ENCODE measurements around the gene TRDN.

TRDN gene

GRCh38 chr6:123168892-123169773 lies 467.6 kb downstream of the TRDN start:
- DNase-seq (ENCODE audit: low spot score): no peak

- no peak for DNase-seq (ENCODE audit: low spot score)
Observed at GRCh38 chr6:123168466-123168865, 468.3 kb downstream of the TRDN start.

Measured in kidney capillary endothelial cell (primary cell).